ENCODE results near the gene GALM. TPM values are rescaled to one million over a fixed set of nuclear protein-coding genes. Genes with fewer than 3 reads are reported as not detected.

The GALM gene
- total RNA-seq, 1 experiment from 2014 or later: 48.7 TPM

- Mint-ChIP-seq H3K27ac (ENCODE audit: unreplicated experiment) (no peak overlapping the region), H3K9me3 (ENCODE audit: unreplicated experiment) (peaks cover 18% of the 10 kb centered on the region), H3K27me3 (ENCODE audit: insufficient read depth, unreplicated experiment) (no peaks in the 10 kb centered on the region), H3K36me3 (ENCODE audit: insufficient read depth, unreplicated experiment) (peaks cover 35% of the 10 kb centered on the region), H3K4me3 (ENCODE audit: unreplicated experiment) (no peak overlapping the region), H3K4me1 (ENCODE audit: low read depth, unreplicated experiment) (peaks cover 5% of the 10 kb centered on the region)
- intact Hi-C loops (cut with micrococcal nuclease; ENCODE audit: unreplicated experiment): no loop called here
- peaks cover 3% of the 10 kb centered on the region; the same call in 1 of the 2 replicates for H3K36me3 ChIP-seq (ENCODE audit: control insufficient read depth, insufficient read depth, low read length)
- ChIA-PET CTCF (no interaction called here), POLR2A (interaction anchor here (1.2 kb wide), 1 partner anchor 42 kb away, joined by 6 read pairs; the partner anchor contains the start of gene SRSF7)
- no TSS peak for BruUV-seq (replicated peaks)
- DNase-seq: no peak
- H3K9me3 ChIP-seq: no peaks in the 10 kb centered on the region
- H3K4me1 ChIP-seq: no peaks in the 10 kb centered on the region
- H3K27me3 ChIP-seq (replicated peaks; ENCODE audit: control insufficient read depth, insufficient read depth, low read length): no peaks in the 10 kb centered on the region
- H3K4me3 ChIP-seq (ENCODE audit: low read depth, low read length): no peak overlapping the region
- TF ChIP-seq, protein P1, sequence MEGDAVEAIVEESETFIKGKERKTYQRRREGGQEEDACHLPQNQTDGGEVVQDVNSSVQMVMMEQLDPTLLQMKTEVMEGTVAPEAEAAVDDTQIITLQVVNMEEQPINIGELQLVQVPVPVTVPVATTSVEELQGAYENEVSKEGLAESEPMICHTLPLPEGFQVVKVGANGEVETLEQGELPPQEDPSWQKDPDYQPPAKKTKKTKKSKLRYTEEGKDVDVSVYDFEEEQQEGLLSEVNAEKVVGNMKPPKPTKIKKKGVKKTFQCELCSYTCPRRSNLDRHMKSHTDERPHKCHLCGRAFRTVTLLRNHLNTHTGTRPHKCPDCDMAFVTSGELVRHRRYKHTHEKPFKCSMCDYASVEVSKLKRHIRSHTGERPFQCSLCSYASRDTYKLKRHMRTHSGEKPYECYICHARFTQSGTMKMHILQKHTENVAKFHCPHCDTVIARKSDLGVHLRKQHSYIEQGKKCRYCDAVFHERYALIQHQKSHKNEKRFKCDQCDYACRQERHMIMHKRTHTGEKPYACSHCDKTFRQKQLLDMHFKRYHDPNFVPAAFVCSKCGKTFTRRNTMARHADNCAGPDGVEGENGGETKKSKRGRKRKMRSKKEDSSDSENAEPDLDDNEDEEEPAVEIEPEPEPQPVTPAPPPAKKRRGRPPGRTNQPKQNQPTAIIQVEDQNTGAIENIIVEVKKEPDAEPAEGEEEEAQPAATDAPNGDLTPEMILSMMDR (IDR thresholded peaks at IDR 0.05; ENCODE audit: insufficient read depth in 1 of 2, low read depth in 1 of 2, low read length in 1 of 2, severe bottlenecking in 1 of 2, unreplicated experiment in 1 of 2): no peak
Measured at GRCh38 chr2:38709567-38710194, 43.8 kb downstream of the GALM start.

DNA sequence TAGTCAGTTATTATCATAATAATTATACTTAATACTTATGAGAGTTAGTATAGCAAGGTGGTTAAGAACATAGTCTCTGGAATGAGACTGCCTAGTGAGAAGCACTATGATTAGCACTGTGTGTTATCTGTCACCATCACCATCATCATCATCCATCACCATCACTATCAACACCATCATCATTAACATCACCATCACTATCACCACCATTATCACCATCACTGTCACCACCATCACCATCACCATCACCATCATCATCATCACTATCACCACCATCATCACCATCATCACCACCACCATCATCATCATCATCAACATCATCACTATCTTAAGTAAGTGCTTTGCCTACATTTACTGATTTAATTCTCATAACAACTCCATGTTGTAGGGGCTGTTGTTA is 45.6 kb downstream of the GALM start:
- Mint-ChIP-seq H3K4me1 (ENCODE audit: low read depth, unreplicated experiment) (peaks cover 13% of the 10 kb centered on the region), H3K4me3 (ENCODE audit: unreplicated experiment) (no peak overlapping the region), H3K36me3 (ENCODE audit: insufficient read depth, unreplicated experiment) (peaks cover 35% of the 10 kb centered on the region), H3K9me3 (ENCODE audit: unreplicated experiment) (peaks cover 10% of the 10 kb centered on the region), H3K27me3 (ENCODE audit: insufficient read depth, unreplicated experiment) (no peaks in the 10 kb centered on the region), H3K27ac (ENCODE audit: unreplicated experiment) (no peak overlapping the region)
- TF ChIP-seq, protein P1 (IDR thresholded peaks at IDR 0.05; ENCODE audit: insufficient read depth in 1 of 2, low read depth in 1 of 2, low read length in 1 of 2, severe bottlenecking in 1 of 2, unreplicated experiment in 1 of 2): no peak
- Histone ChIP-seq H3K4me1 (peaks cover 6% of the 10 kb centered on the region), H3K9me3 (no peaks in the 10 kb centered on the region), H3K4me3 (ENCODE audit: low read depth, low read length) (no peak overlapping the region), H3K27me3 (replicated peaks; ENCODE audit: control insufficient read depth, insufficient read depth, low read length) (no peaks in the 10 kb centered on the region), H3K36me3 (ENCODE audit: control insufficient read depth, insufficient read depth, low read length) (peaks cover 1% of the 10 kb centered on the region; the same call in 1 of the 2 replicates)
- intact Hi-C loops (cut with micrococcal nuclease; ENCODE audit: unreplicated experiment): no loop called here
- CTCF ChIA-PET: no interaction called here
- no TSS peak for BruUV-seq (replicated peaks)
- POLR2A ChIA-PET: interaction anchor here (0.6 kb wide), 1 partner anchor 39 kb away, joined by 4 read pairs; no protein-coding TSS in a partner anchor
- DNase-seq: no peak

DNA sequence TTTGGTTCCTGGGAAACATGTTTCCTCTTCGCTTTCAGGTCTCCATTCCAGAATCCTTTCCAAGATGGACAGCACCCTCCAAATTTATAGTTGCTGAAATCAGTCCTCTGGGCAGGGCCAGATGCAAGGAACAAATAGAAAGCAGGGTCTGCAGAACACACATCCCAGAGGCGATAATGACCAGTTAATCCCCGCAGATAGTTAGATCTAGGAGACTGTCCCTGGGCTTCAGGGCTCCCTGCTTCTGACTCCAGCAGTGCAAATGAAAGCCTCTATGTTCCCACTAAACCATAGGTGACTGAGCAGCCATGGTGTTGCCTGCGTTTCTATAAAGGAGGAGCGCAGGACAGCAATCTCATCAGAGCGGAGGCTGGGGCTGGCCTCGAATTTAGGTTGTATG is 46.5 kb downstream of the GALM start:
- Mint-ChIP-seq H3K9me3 (ENCODE audit: unreplicated experiment) (peaks cover 10% of the 10 kb centered on the region), H3K27me3 (ENCODE audit: insufficient read depth, unreplicated experiment) (no peaks in the 10 kb centered on the region), H3K36me3 (ENCODE audit: insufficient read depth, unreplicated experiment) (peaks cover 35% of the 10 kb centered on the region), H3K27ac (ENCODE audit: unreplicated experiment) (no peak overlapping the region), H3K4me3 (ENCODE audit: unreplicated experiment) (no peak overlapping the region), H3K4me1 (ENCODE audit: low read depth, unreplicated experiment) (peaks cover 13% of the 10 kb centered on the region)
- Histone ChIP-seq H3K36me3 (ENCODE audit: control insufficient read depth, insufficient read depth, low read length) (peaks cover 1% of the 10 kb centered on the region; the same call in 1 of the 2 replicates), H3K9me3 (no peaks in the 10 kb centered on the region), H3K27me3 (replicated peaks; ENCODE audit: control insufficient read depth, insufficient read depth, low read length) (no peaks in the 10 kb centered on the region), H3K4me3 (ENCODE audit: low read depth, low read length) (no peak overlapping the region), H3K4me1 (peaks cover 6% of the 10 kb centered on the region)
- intact Hi-C loops (cut with micrococcal nuclease; ENCODE audit: unreplicated experiment): no loop called here
- POLR2A ChIA-PET: interaction anchor here (0.6 kb wide), 1 partner anchor 38 kb away, joined by 4 read pairs; no protein-coding TSS in a partner anchor
- no TSS peak for BruUV-seq (replicated peaks)
- TF ChIP-seq, protein P1 (IDR thresholded peaks at IDR 0.05; ENCODE audit: insufficient read depth in 1 of 2, low read depth in 1 of 2, low read length in 1 of 2, severe bottlenecking in 1 of 2, unreplicated experiment in 1 of 2): no peak
- DNase-seq: no peak
- CTCF ChIA-PET: no interaction called here
